NCI-H1694 treated with DMSO at 0.1 percent for 48 hours (cell line): ENCODE results near the gene ZBTB1.
"Not testable (repeated sequence)": the region's sequence is repeated elsewhere in the genome, so short reads cannot be mapped to it uniquely, and the experiment has no call there.

ENCODE experiments used
- DNase-seq: peaks from one replicate; lab custom pipeline; 2025; lab: John Stamatoyannopoulos, UW

The ZBTB1 gene

DNA sequence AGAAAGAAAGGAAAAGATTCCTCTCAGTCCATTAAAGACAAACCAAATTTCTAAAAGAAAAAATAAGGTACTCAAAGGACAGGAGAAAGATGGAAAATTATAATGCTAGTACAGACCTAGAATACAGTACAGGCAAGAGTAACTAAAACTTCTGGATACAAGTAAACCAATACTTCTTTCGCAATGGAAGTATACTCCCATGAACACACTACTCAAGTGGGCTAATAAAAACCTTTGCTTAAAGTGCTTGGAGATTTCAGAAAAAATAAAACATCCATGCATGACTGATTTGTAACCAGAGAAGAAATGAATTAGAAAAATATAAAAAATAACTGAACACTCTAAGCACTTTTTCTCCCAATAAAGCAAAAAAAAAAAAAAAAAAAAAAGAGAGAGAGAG is 4.5 kb upstream of the ZBTB1 start:
- no peak for DNase-seq

DNA sequence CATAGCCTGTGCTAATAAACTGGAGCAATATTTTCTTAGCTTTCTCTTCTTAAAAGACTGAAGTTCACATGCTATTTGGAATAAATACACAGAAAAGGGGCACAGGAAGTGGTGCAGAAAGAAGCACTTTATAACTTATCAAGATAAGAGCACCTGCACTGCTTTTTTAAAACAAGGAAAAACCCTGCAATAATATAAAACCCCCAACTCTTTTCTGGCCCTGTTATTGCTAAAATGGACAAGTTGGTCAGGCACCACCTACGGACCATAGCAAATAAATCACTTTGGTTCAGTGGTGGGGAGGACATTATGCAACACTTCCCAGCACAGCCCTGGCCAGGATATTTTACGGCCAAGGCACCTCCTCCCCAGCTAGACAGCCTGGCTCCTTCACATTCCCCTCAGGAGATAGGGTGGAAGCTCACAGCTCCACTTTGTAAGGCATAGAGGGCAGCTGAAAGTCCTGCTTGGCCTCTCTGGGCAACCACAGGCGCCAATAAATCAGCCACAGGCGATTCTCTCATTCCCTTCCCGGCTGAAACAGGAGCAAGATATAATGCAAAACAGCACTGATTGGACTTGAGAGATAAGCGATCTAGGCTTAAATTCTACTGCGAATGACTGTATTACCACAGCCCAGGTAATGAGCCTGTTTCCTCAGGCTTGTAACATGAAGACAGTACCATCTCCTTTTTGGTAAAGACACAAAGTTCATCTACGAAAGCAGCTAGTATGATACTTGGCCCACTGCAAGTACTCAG is 3.0 kb upstream of the ZBTB1 start:
- DNase-seq: no peak

DNA sequence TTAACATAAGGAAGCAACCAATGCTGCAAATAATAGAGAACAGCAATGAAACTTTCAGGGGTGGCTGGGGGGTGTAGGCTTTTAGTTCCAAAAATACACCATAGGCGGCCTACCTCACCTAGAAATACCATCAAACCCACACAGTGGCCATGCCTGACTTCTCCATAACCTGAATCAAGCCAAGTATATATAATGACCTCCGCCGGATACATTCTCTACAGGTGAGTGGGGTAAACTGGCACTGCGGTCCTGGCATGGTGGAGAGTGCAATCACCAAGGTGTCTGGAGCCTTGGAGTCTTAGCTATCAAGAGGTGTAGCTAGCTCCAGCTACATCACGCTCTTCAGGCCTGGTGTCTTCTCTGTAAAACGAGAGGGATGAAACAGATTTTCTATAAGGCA is 2.1 kb upstream of the ZBTB1 start:
- no peak for DNase-seq

DNA sequence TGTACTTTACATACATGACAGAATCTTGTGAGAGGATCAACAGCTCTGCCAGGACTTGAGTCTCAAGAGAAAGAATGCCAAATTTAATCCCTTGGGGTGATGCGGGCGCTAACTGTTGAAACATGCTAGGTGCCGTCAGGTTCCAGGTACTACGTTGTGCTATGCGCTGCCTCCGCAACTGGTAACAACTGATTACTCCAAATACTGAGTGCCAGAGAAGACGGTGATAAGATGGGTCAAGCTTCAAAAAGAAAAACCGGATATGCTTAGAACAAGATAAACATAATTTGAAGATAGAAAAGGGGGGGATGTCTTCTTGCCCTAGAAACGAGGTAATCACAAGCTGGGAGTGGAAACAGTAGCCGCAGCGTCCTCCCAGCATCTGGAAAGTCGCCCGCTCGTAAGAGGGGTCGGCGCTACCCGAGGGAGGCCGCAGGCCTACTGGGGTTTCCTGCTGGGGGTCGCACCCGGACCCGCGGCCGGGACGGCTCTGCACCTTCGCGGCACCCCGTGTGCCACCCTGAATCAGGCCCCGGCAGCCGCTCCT is 1.6 kb upstream of the ZBTB1 start:
- DNase-seq: peak; percentile 36

DNA sequence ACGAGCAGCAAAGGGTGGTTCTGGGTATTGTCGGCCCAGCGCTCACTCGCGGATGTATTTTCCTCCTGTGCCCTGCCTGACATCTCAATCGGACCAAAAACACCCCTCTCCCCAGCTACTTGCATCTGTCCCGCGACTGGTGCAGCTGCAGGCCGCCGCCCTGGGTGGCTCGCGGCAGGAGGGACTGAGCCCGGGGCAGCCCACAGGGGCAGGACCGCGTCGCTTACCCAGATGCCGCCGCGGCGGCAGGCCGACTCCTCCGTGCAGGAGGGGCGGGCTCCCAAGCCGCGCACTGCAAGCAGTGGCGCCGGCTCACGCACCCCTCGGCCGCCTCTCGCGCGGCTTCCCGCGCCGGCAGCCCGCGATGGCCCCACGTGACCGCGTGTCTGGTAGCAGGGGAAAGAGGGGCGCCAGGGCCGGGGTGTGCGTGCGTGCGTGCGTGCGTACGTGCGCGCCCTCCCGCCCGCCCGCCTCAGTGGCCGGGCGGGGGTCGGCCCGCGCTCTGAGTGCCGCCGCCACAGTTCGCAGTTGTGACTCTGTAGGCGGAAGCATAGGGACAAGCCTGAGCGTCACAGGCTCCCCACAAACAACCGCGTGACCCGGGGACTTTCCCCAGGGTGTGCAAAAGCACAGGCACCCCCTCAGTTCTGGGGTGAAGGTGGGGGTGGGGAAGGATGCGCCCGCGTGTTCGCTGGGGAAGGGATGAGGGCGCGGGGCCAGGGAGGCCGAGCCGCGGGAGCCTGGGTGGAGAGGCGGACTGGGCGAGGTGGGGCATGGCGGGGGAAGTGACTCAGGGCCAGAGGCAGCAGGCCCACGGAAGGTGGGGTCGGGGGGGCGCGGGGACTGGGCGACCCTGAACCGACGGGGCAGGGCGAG is 898 bp upstream of the ZBTB1 start, which contains the start of gene ZBTB25:
Gene ZBTB25 (minus strand): TSS at position 405 of the 876 bp plus-strand sequence. CDS start 13,305 bp downstream, outside the sequence.
- DNase-seq: peak; percentile 79

DNA sequence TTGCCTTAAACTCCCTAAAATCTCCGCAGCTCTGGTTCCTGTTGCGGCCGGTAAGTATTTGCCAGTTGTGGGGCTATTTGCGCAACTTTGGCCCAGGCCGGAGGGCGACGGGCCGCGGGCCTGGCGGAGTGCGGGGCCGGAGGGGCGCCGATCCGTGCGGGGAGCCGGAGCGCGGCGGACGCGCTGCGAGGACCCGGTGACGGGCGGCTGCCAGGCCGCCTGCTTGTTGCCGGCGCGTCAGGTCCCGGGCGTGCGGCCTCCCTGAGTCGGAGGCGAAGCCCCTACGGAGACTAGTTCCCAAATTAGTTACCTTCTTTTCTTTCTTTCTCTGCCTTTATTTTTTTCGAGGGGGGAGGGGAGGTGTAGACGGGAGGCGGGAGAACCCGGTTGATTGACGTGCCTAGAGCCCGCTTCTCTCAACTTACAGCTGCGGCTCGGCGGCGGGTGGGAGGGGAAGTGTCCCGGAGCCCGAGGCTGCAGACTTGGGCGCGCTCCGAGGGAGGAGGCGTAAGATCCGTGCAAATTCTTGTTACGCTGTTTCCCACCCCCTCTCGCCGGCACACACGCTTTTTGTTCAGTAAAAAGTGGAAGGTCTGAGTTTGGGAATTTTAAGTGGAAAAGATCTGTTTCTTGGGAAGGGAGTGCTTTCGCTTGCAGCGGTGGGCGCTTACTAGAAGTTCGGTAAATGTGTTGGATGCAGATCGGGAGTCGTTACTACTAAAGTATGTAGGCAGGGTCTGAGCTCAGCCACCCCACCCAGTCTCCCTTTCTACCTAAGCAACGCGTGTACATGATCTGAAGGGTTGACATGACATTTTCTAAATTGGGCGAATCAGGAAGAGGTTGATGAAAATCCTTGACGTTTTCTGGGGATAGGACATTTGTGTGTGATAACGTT is 576 bp downstream of the ZBTB1 start:
- peak; percentile 86 for DNase-seq

DNA sequence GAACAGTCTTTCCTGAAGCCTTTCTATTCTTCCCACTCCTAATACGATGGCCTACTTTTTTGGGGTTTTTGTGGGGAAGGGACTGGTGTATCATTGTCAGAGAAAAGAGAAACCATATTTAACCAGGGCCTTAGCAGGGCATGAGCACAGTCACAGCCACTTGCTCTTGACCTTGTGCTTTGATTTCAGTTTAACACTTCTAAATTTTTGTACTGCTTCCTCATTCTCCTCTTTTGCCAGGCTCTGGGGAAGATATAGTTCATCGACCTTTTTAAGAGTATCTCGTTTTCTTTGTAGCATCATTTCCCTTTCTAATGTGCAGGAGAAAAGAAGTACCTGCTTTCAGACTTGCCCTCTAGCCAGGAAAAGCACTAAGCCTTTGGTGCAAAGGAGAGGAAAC is 2.2 kb downstream of the ZBTB1 start:
- DNase-seq: no peak

DNA sequence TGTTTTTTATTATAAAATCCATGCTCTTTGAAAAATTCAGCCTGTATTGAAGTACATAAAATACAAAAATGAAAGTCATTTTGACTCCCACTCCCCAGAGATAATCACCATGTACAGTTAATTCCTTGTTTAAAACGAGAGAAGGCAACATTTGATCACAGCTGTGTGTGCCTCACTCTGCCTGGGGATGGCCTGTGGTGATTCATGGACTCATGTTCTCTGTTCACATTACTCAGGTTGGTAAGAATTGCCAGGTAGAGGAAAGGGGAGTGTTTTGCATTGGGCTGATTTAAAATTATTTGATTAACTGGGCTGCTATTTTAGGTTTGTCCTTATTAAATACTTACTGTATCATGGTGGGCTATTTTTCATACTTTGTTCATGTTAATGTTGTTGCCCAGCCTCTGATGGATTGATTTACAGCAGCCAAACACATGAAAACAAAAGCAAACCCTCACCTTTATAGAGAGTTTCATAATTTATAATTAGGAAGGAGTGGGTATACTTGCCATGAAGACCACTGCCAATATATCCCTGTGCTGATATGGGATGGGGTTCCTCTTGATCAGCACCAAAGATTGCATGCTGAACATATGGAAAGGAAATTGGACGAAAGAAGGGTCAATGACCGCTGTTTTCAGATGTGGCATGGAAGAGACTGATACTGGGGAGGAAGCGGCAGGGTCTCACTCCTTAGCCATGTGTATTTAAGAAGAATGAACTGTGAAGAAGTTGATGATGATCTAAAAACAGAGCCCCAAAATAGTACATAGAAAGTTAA is 3.0 kb downstream of the ZBTB1 start:
- DNase-seq: no peak

DNA sequence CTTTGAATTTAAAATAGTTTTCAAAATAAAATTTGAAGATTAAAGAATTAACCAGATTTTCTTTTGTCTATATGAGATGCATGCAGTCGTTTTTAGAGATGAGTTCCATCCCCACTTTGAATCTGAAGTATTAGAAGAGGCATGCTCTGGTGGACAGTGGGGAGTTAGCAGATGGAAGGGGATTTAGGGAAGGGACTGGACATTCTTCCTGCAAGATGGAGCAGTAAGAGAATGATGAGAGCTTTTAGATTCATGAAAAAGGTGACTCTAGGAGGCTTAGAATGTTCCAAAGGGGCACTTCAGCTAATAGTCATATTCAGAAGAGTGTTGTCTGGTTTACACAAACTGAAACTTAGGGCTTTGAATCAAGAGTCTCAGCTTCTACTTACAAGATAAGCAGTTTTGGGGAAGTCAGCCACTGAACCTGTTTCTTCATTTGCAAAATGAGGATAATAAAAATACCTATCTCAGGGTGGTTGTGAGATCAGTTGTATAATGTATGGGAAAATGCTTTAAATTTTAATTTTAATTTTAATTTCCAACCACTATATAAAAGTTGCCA is 3.7 kb downstream of the ZBTB1 start:
- no peak for DNase-seq

DNA sequence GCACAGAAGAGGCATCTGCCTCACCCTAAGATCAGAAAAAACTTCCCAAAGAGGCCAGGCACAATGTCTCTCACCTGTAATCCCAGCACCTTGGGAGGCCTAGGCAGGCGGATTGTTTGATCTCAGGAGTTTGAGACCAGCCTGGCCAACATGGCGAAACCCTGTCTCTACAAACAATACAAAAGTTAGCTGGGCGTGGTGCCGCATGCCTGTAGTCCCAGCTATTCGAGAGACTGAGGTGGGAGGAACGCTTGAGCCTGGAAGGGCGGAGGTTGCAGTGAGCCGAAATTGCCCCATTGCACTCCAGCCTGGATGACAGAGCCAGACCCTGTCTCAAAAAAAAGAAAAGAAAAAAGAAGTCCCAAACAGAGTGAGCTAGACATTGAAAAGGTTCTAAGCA is 4.5 kb downstream of the ZBTB1 start:
- DNase-seq: no peak

DNA sequence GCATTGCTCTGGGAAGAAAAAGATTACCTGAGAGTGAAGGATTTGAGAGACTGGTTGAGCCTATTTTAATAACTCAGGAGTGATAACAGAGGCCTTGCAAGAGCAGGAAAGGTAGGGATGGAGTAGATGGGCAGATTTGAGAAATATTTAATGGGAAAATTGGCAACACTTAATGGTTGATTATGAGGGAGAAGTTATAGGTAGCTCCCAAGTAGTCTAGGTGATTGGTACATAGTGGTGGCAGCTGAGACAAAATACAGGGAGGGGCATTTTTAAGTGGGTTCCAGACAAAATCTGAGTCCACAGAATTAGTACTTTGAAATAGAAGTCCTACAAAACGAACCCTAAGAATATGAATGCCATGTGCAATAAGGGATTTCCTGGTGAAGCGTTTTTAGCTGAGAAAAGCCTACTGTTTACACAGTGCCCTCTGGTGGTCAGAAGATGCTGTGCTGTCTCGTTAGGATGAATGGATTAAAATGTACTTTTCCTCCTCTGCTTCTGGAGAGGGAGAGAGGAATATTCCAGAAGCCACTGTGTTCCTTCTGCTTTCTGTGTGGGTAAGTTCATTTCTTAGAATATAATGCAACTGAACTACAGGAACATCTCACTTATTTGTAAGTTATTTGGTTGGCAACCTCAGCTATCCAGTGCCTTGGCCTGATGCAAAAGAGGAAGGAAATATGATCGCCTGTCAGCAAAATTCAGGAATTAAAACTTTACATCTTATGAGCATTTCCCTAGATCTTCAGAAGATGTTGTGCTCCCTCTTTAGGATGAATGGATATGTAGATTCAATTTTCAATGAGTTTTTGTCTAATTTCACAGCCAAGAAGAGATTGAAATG is 6.5 kb downstream of the ZBTB1 start:
- peak; percentile 75 for DNase-seq

DNA sequence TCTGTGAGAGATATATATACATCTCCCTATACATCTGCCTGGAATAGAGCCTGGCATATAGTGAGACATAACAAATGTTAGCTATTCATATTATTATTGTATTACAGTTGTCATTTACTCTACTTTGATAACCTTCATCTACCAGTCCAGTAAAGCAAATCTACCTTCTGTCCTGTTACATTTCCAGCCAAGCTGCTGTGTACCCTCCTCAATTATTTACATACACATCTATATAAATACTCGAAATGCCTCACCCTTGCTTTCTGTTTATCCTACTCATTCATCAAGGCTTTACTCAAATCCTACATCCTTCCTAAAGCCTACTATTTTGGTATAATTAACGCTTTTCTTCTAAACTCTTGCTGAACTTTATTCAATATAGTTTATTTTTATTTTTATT is 8.7 kb downstream of the ZBTB1 start:
- no peak for DNase-seq

DNA sequence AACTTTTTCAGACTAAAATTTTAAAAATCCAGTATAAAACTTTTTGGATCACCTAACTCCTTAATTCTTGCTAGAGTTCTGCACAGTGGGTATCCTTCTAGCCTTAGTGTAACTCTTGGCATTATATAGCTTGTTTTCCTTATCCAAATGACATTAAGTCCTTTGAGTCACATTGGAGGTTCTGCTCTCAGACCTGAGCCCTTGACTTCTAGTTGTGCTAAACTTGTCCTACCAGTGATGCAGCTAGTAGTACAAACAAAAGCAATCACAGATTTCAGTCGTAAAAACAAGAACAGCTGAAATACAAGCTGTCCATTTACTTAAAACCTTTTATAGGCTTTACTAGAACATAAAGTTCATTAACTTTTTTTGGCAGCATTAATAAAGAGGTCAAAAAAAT is 10.5 kb downstream of the ZBTB1 start:
- DNase-seq: no peak

DNA sequence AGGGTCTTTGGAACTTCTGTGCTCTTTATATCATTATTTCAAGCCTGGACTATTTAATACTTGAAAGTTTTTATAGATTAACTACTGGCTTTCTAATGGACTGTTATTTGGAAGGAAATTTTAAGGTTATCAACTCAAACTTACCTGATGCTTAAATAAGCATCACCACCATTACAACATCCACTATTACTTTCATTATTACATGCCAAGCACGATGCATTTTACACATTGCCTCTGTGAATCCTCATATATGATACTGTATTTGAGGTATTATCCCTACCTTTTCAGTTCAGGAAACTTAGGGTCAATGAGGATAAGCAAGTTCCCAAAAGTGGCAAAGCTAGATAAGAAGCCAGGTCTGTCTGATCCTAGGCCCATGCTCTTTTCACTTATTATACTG is 12.4 kb downstream of the ZBTB1 start:
- DNase-seq: no peak

DNA sequence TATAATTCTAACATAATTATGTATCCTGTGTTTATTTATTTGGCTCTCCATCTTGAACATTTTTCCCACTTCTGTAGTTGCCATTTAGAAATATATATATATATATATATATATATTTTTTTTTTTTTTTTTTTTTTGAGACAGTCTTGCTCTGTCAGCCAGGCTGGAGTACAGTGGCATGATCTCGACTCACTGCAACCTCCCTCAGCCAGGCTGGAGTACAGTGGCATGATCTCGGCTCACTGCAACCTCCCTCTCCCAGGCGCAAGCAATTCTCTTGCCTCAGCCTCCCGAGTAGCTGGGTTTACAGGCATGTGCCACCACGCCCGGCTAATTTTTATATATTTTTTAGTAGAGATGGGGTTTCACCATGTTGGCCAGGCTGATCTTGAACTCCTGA is 13.1 kb downstream of the ZBTB1 start:
- not testable (repeated sequence) for DNase-seq

DNA sequence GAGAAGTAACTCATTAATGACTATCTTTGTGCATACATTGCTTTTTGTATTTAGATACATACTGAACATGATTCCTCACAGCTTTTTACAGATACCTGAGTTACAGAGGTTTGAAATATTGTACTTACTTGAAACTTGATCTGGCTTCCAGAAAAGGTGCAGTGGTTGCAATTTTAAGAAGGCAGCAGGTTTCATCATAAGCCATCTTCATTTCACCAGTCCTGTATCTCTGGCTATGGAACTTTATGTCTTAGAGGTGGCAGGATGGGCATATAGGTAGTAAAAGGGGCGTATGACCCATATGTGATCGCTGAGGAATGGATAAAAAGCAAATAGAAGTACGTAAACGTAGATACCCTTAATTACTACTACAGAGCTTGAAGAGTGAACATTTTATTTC is 13.7 kb downstream of the ZBTB1 start:
- no peak for DNase-seq

DNA sequence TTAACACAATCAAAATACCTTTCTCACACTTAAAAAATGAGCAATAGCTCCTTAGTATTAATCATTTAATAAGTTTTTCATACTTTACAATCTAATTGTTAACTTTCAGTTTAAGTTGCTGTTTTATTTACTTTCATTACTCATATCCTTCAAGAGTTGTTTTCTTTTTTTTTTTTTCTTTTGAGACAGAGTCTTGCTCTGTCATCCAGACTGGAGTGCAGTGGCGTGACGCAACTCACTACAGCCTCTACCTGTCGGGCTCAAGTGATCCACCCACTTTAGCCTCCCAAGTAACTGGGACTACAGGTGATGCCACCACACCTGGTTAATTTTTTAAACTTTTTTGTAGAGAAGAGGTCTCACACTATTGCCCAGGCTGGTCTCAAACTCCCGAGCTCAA is 16.1 kb downstream of the ZBTB1 start:
- DNase-seq: no peak

DNA sequence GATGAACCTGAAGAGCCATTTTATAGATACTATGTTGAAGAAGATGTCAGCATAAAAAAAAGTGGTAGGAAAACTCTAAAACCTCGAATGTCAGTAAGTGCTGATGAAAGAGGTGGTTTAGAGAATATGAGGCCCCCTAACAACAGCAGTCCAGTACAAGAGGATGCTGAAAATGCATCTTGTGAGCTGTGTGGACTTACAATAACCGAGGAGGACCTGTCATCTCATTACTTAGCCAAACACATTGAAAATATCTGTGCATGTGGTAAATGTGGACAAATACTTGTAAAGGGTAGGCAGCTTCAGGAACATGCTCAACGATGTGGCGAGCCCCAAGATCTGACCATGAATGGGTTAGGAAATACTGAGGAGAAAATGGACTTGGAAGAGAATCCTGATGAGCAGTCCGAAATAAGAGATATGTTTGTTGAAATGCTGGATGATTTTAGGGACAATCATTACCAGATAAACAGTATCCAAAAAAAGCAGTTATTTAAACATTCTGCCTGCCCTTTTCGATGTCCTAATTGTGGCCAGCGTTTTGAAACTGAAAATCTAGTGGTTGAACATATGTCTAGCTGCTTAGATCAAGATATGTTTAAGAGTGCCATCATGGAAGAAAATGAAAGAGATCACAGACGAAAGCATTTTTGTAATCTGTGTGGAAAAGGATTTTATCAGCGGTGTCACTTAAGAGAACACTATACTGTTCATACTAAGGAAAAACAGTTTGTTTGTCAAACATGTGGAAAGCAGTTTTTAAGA is 18.2 kb downstream of the ZBTB1 start:
- no peak for DNase-seq

DNA sequence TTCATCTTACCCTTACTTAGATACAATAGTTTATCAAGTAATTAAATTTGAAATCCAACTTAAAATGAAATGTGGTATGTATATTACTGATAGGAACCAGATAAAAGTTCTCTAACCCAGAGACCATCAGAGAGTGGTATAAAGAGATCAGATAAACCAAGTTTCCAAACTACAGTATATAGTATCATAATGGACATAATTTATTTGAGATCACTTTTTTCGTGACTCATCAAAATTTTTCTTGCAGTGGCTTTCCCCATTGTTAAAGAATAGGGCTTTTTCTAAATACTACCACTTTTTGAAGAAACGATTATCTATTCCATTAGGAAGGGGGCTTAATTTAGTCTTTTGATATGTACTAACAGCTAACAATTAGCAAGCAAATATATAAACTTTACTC is 20.8 kb downstream of the ZBTB1 start:
- no peak for DNase-seq
